Skeletal muscle satellite cell (primary cell): Measurements from ENCODE around the gene CHST9.
"Not testable (repeated sequence)": the region's sequence is repeated elsewhere in the genome, so short reads cannot be mapped to it uniquely, and the experiment has no call there.

Experiments used
- H3K27me3 ChIP-seq: 2 replicates; pipeline ENCODE4 v1.7.0; 2013; ENCODE audit warnings: low read length; ENCODE audit not compliant: control insufficient read depth, insufficient read depth
- H3K36me3 ChIP-seq: 2 replicates; pipeline ENCODE4 v1.7.0; 2013; ENCODE audit warnings: mild to moderate bottlenecking, control low read depth, low read length; ENCODE audit not compliant: insufficient read depth
- H3K4me1 ChIP-seq: 2 replicates; pipeline ENCODE4 v1.7.0; 2013; ENCODE audit warnings: low read length; ENCODE audit not compliant: control insufficient read depth, insufficient read depth
- H3K4me2 ChIP-seq: 2 replicates; pipeline ENCODE4 v1.7.0; 2013; ENCODE audit warnings: mild to moderate bottlenecking, low read length
- H3K4me3 ChIP-seq: 2 replicates; pipeline ENCODE4 v1.7.0; 2013; ENCODE audit warnings: low read length
- H3K9ac ChIP-seq: 2 replicates; pipeline ENCODE4 v1.7.0; 2013; ENCODE audit warnings: mild to moderate bottlenecking, low read depth, low read length, moderate library complexity
- H3K9me3 ChIP-seq: replicated peaks from 2 replicates; pipeline ENCODE4 v1.7.0; 2013; ENCODE audit warnings: mild to moderate bottlenecking, control low read depth, low read length

CHST9 gene

GRCh38 chr18:27164905-27165304 lies 20.2 kb downstream of the CHST9 start:
- H3K4me3 ChIP-seq, result no peak overlapping the region

DNA sequence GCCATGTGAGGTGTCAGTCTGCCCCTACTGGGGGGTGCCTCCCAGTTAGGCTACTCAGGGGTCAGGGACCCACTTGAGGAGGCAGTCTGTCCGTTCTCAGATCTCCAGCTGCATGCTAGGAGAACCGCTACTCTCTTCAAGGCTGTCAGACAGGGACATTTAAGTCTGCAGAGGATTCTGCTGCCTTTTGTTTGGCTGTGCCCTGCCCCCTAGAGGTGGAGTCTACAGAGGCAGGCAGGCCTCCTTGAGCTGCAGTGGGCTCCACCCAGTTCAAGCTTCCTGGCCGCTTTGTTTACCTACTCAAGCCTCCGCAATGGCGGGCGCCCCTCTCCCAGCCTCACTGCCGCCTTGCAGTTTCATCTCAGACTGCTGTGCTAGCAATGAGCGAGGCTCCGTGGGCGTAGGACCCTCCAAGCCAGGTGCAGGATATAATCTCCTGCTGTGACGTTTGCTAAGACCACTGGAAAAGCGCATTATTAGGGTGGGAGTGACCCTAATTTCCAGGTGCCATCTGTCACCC lies 21.9 kb downstream of the CHST9 start:
- H3K4me3 ChIP-seq, H3K9me3 ChIP-seq: not testable (repeated sequence)

More at GRCh38 chr18:27164905-27165304, 20.2 kb downstream of the CHST9 start:
- Histone ChIP-seq H3K36me3 (no peaks in the 10 kb centered on the region), H3K9me3 (no peaks in the 10 kb centered on the region), H3K9ac (no peak overlapping the region), H3K4me1 (no peaks in the 10 kb centered on the region), H3K4me2 (no peak overlapping the region), H3K27me3 (no peaks in the 10 kb centered on the region)

GRCh38 chr18:27149240-27149639 lies 35.9 kb downstream of the CHST9 start:
- H3K36me3 ChIP-seq, H3K9ac ChIP-seq, H3K4me2 ChIP-seq, H3K9me3 ChIP-seq, H3K27me3 ChIP-seq, H3K4me1 ChIP-seq, H3K4me3 ChIP-seq: not testable (repeated sequence)

More for the DNA sequence above, 21.9 kb downstream of the CHST9 start:
- H3K4me1 ChIP-seq, H3K4me2 ChIP-seq, H3K9ac ChIP-seq, H3K36me3 ChIP-seq, H3K27me3 ChIP-seq: not testable (repeated sequence)

GRCh38 chr18:27144672-27145071 lies 40.4 kb downstream of the CHST9 start:
- no peaks in the 10 kb centered on the region for H3K36me3 ChIP-seq
- H3K9me3 ChIP-seq, result no peaks in the 10 kb centered on the region
- H3K4me2 ChIP-seq, result no peak overlapping the region
- H3K9ac ChIP-seq, result no peak overlapping the region
- H3K27me3 ChIP-seq, result no peaks in the 10 kb centered on the region
- no peaks in the 10 kb centered on the region for H3K4me1 ChIP-seq
- H3K4me3 ChIP-seq, result no peak overlapping the region

- no peak overlapping the region for H3K4me3 ChIP-seq
- no peaks in the 10 kb centered on the region for H3K4me1 ChIP-seq
- no peaks in the 10 kb centered on the region for H3K36me3 ChIP-seq
- H3K4me2 ChIP-seq, result no peak overlapping the region
- no peaks in the 10 kb centered on the region for H3K9me3 ChIP-seq
- no peak overlapping the region for H3K9ac ChIP-seq
- no peaks in the 10 kb centered on the region for H3K27me3 ChIP-seq
These were observed 41.4 kb downstream of the CHST9 start for GRCh38 chr18:27143580-27144287.

GRCh38 chr18:27142891-27143290 lies 42.2 kb downstream of the CHST9 start:
- no peaks in the 10 kb centered on the region for H3K36me3 ChIP-seq
- no peaks in the 10 kb centered on the region for H3K9me3 ChIP-seq
- H3K4me2 ChIP-seq, result no peak overlapping the region
- H3K27me3 ChIP-seq, result no peaks in the 10 kb centered on the region
- no peak overlapping the region for H3K4me3 ChIP-seq
- no peaks in the 10 kb centered on the region for H3K4me1 ChIP-seq
- H3K9ac ChIP-seq, result no peak overlapping the region

DNA sequence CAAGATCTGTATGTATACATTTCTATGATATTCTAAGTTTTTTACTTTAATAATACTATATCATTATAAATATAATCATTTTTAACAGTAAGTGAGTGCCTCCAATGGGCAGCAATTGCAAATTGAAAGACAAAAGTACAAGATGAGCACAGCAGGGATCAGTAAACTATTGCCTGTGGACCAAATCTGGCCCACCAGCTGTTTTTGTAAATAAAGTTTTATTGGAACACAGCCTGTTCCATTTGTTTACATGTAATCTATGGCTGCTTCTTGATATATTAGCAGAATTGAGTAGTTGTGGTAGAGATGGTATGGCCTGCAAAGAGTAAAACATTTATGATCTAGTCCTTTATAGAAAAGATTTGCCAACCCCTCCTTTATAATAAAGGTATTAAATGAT lies 43.2 kb downstream of the CHST9 start:
- Histone ChIP-seq H3K36me3 (no peaks in the 10 kb centered on the region), H3K4me3 (no peak overlapping the region), H3K4me2 (no peak overlapping the region), H3K9ac (no peak overlapping the region), H3K9me3 (no peaks in the 10 kb centered on the region), H3K27me3 (no peaks in the 10 kb centered on the region), H3K4me1 (no peaks in the 10 kb centered on the region)

GRCh38 chr18:27138079-27138478 lies 47.0 kb downstream of the CHST9 start:
- H3K9ac ChIP-seq, result no peak overlapping the region
- no peak overlapping the region for H3K4me2 ChIP-seq
- H3K27me3 ChIP-seq, result no peaks in the 10 kb centered on the region
- no peaks in the 10 kb centered on the region for H3K9me3 ChIP-seq
- no peaks in the 10 kb centered on the region for H3K36me3 ChIP-seq
- no peak overlapping the region for H3K4me3 ChIP-seq
- H3K4me1 ChIP-seq, result peaks cover 9% of the 10 kb centered on the region

DNA sequence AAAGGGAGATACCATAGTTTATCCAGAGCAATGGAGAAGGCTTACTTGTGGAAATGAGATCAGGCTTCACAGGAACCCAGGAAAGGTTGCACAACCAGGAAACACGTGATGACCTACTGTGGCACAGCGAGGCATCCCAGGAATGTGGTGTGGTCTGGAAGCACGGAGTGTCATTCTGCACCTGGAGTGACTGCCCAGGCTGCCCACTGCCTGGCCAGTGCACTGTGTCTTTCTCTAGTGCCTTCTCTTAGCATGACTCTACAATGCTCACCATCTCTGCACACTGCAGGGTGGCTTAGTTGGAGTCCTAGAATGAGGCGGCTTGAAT lies 48.9 kb downstream of the CHST9 start:
- no peak overlapping the region for H3K4me2 ChIP-seq
- H3K4me3 ChIP-seq, result no peak overlapping the region
- no peaks in the 10 kb centered on the region for H3K9me3 ChIP-seq
- H3K4me1 ChIP-seq, result peaks cover 9% of the 10 kb centered on the region
- no peaks in the 10 kb centered on the region for H3K36me3 ChIP-seq
- no peak overlapping the region for H3K9ac ChIP-seq
- no peaks in the 10 kb centered on the region for H3K27me3 ChIP-seq

DNA sequence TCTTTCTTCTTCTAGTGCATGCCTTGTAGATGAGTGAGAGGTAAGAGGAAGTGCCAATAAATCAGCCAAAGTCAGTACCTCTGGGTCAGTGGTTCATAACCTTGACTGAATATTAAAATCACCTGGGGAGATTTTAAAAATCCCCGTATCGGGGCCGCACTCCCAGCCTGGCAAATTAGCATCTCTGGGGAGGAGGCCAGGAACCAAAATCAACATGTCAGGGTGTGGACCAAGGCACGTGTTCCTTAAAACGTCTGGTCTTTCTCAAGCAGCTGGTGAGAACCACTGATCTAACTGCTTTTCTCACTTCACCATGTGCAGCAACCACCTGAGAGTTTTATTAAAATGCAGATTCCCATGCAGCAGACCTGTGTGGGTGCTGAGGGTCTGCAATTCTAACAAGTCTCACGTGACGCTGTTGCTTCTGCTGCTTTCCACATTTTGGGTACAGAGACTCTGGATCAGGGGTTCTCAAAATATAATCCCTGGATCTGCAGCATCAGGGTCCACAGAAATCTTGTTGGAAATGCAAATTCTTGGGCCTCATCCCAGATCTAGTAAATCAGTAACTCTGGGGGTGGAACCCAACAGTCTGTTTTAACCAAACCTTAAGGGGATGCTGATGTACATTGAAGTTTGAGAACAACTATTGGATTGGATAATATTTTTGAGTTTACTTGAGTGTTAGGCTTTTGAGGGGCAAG lies 49.5 kb downstream of the CHST9 start:
- Histone ChIP-seq H3K9me3 (no peaks in the 10 kb centered on the region), H3K36me3 (no peaks in the 10 kb centered on the region), H3K27me3 (no peaks in the 10 kb centered on the region), H3K4me3 (no peak overlapping the region), H3K4me2 (no peak overlapping the region), H3K4me1 (peaks cover 9% of the 10 kb centered on the region), H3K9ac (no peak overlapping the region)

- Histone ChIP-seq H3K9ac (no peak overlapping the region), H3K4me3 (no peak overlapping the region), H3K36me3 (no peaks in the 10 kb centered on the region), H3K4me2 (no peak overlapping the region), H3K9me3 (no peaks in the 10 kb centered on the region), H3K27me3 (no peaks in the 10 kb centered on the region), H3K4me1 (no peaks in the 10 kb centered on the region)
These were observed 55.0 kb downstream of the CHST9 start for GRCh38 chr18:27130065-27130630.
